ENCODE results near the gene COL5A1.

DNA sequence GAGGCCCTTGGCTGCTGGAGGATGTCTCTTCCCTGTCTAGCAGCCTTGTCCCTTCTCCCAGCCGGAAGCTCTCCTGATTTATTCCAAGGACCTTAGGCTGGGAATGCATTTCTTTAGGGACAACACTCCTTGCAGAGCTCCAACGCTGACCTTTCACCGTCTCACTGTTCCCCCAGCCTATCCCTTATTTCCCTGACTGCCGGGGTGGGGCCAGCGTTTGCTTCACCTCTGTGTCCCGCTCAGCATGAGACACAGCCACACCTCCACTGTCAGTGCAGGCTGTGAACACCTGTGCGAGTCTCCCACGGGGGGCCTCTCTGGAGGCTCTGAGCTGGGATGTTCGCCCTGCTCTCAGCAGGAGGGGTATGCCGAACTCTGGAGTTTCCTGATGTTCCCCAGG lies 132.8 kb downstream of the COL5A1 start:
- TF ChIP-seq, protein P1, sequence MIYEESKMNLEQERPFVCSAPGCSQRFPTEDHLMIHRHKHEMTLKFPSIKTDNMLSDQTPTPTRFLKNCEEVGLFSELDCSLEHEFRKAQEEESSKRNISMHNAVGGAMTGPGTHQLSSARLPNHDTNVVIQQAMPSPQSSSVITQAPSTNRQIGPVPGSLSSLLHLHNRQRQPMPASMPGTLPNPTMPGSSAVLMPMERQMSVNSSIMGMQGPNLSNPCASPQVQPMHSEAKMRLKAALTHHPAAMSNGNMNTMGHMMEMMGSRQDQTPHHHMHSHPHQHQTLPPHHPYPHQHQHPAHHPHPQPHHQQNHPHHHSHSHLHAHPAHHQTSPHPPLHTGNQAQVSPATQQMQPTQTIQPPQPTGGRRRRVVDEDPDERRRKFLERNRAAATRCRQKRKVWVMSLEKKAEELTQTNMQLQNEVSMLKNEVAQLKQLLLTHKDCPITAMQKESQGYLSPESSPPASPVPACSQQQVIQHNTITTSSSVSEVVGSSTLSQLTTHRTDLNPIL (CRISPR knock-in tag; IDR thresholded peaks at IDR 0.05; ENCODE audit: low read depth) = no peak
- TF ChIP-seq ZFP3 (CRISPR knock-in tag; IDR thresholded peaks at IDR 0.05) (no peak), RARB (CRISPR knock-in tag; IDR thresholded peaks at IDR 0.05) (no peak), CSDC2 (CRISPR knock-in tag; IDR thresholded peaks at IDR 0.05) (no peak), ESRRG (CRISPR knock-in tag; IDR thresholded peaks at IDR 0.05) (no peak), OSR1 (CRISPR knock-in tag; IDR thresholded peaks at IDR 0.05) (no peak), ZFP30 (CRISPR knock-in tag; IDR thresholded peaks at IDR 0.05) (no peak), BACH2 (CRISPR knock-in tag; IDR thresholded peaks at IDR 0.05; ENCODE audit: borderline replicate concordance) (no peak), GLIS3 (CRISPR knock-in tag; IDR thresholded peaks at IDR 0.05) (no peak), PPARA (CRISPR knock-in tag; IDR thresholded peaks at IDR 0.05; ENCODE audit: borderline replicate concordance) (no peak)
- TF ChIP-seq, protein P2, sequence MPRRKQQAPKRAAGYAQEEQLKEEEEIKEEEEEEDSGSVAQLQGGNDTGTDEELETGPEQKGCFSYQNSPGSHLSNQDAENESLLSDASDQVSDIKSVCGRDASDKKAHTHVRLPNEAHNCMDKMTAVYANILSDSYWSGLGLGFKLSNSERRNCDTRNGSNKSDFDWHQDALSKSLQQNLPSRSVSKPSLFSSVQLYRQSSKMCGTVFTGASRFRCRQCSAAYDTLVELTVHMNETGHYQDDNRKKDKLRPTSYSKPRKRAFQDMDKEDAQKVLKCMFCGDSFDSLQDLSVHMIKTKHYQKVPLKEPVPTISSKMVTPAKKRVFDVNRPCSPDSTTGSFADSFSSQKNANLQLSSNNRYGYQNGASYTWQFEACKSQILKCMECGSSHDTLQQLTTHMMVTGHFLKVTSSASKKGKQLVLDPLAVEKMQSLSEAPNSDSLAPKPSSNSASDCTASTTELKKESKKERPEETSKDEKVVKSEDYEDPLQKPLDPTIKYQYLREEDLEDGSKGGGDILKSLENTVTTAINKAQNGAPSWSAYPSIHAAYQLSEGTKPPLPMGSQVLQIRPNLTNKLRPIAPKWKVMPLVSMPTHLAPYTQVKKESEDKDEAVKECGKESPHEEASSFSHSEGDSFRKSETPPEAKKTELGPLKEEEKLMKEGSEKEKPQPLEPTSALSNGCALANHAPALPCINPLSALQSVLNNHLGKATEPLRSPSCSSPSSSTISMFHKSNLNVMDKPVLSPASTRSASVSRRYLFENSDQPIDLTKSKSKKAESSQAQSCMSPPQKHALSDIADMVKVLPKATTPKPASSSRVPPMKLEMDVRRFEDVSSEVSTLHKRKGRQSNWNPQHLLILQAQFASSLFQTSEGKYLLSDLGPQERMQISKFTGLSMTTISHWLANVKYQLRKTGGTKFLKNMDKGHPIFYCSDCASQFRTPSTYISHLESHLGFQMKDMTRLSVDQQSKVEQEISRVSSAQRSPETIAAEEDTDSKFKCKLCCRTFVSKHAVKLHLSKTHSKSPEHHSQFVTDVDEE (CRISPR knock-in tag; IDR thresholded peaks at IDR 0.05) = no peak

All from SK-N-SH treated with all-trans-retinoic acid at 6 μM for 48 hours (cell line).